Neuronal stem cell (in vitro differentiated cells): ENCODE results near the gene HACL1.

ENCODE experiments used
- DNase-seq: peaks from one replicate; pipeline ENCODE4 v3.0.0-alpha.2; 2013; ENCODE audit warnings: low spot score
- H2AFZ ChIP-seq: one replicate; pipeline ENCODE4 v1.6.1; 2013; ENCODE audit warnings: mild to moderate bottlenecking, low read length, inconsistent platforms
- H2AK5ac ChIP-seq: 2 replicates; pipeline ENCODE4 v1.6.1; 2013; ENCODE audit warnings: low read depth, mild to moderate bottlenecking, inconsistent platforms, low read length, moderate library complexity, mixed read lengths
- H2BK120ac ChIP-seq: 2 replicates; pipeline ENCODE4 v1.6.1; 2013; ENCODE audit warnings: low read depth, mild to moderate bottlenecking, inconsistent platforms, low read length, moderate library complexity, mixed read lengths
- H2BK12ac ChIP-seq: one replicate; pipeline ENCODE4 v1.6.1; 2013; ENCODE audit warnings: low read length, inconsistent platforms
- H2BK15ac ChIP-seq: 2 replicates; pipeline ENCODE4 v1.6.1; 2013; ENCODE audit warnings: mild to moderate bottlenecking, low read length, inconsistent platforms, mixed read lengths
- H2BK5ac ChIP-seq: one replicate; pipeline ENCODE4 v1.6.1; 2013; ENCODE audit warnings: inconsistent platforms, mild to moderate bottlenecking, low read length, moderate library complexity
- H3K14ac ChIP-seq: one replicate; pipeline ENCODE4 v1.6.1; 2013; ENCODE audit warnings: low read length, inconsistent platforms
- H3K18ac ChIP-seq: 2 replicates; pipeline ENCODE4 v1.6.1; 2013; ENCODE audit warnings: low read length, inconsistent platforms
- H3K23ac ChIP-seq: 2 replicates; pipeline ENCODE4 v1.6.1; 2013; ENCODE audit warnings: low read depth, mild to moderate bottlenecking, mixed read lengths, low read length, inconsistent platforms; ENCODE audit not compliant: poor library complexity
- H3K27ac ChIP-seq: replicated peaks from 3 replicates; pipeline ENCODE4 v1.5.1; 2013; ENCODE audit warnings: low read length, inconsistent platforms
- H3K27me3 ChIP-seq, 3 experiments: 2 replicates each; pipeline ENCODE4 v1.6.1; 2013; ENCODE audit warnings: low read length in 3 of 3, mild to moderate bottlenecking in 2 of 3, inconsistent platforms in 1 of 3, low read depth in 1 of 3, mixed read lengths in 1 of 3, moderate library complexity in 1 of 3; ENCODE audit not compliant: control insufficient read depth in 3 of 3, insufficient read depth in 3 of 3
- H3K36me3 ChIP-seq, 2 donors: replicated peaks in 1 of 2; 2 replicates each; pipeline ENCODE4 v1.6.1; 2013; ENCODE audit warnings: low read length in 2 of 2; ENCODE audit not compliant: control insufficient read depth in 2 of 2, insufficient read depth in 2 of 2
- H3K4ac ChIP-seq: 2 replicates; pipeline ENCODE4 v1.6.1; 2013; ENCODE audit warnings: inconsistent platforms, mild to moderate bottlenecking, low read length, moderate library complexity
- H3K4me1 ChIP-seq, 2 donors: 1 replicate in 1 of 2; 2 replicates in 1 of 2; pipeline ENCODE4 v1.6.1; 2013; ENCODE audit warnings: low read length in 2 of 2, low read depth in 1 of 2; ENCODE audit not compliant: control insufficient read depth in 2 of 2, insufficient read depth in 1 of 2
- H3K4me2 ChIP-seq: one replicate; pipeline ENCODE4 v1.6.1; 2013; ENCODE audit warnings: mild to moderate bottlenecking, low read length, inconsistent platforms; ENCODE audit not compliant: insufficient read depth, poor library complexity, severe bottlenecking
- H3K4me3 ChIP-seq, 2 donors: 2 replicates each; pipeline ENCODE4 v1.5.1; 2013; ENCODE audit warnings: low read length in 2 of 2, mild to moderate bottlenecking in 2 of 2, inconsistent platforms in 1 of 2, moderate library complexity in 1 of 2
- H3K79me1 ChIP-seq: one replicate; pipeline ENCODE4 v1.6.1; 2013; ENCODE audit warnings: low read depth, mild to moderate bottlenecking, inconsistent platforms, low read length, moderate library complexity
- H3K9ac ChIP-seq: one replicate; pipeline ENCODE4 v1.6.1; 2013; ENCODE audit warnings: mild to moderate bottlenecking, low read depth, low read length, inconsistent platforms; ENCODE audit not compliant: poor library complexity
- H3K9me3 ChIP-seq, 2 donors: replicated peaks in 1 of 2; 2 replicates each; pipeline versions ENCODE3 to v1.6.1; 2013; ENCODE audit warnings: low read length in 2 of 2, mild to moderate bottlenecking in 2 of 2, inconsistent platforms in 1 of 2, low read depth in 1 of 2, mixed read lengths in 1 of 2, moderate library complexity in 1 of 2; ENCODE audit not compliant: control insufficient read depth in 2 of 2, insufficient read depth in 1 of 2
- H4K8ac ChIP-seq: one replicate; pipeline ENCODE4 v1.6.1; 2013; ENCODE audit warnings: low read depth, mild to moderate bottlenecking, inconsistent platforms, low read length, moderate library complexity
- H4K91ac ChIP-seq: one replicate; pipeline ENCODE4 v1.6.1; 2013; ENCODE audit warnings: low read length, low read depth, mild to moderate bottlenecking, inconsistent platforms; ENCODE audit not compliant: poor library complexity
- WGBS, 2 donors: extraction: QIAGEN DNeasy Blood & Tissue Kit; methylation state at CpG; one replicate each; pipeline ENCODE4 v1.1.7; 2013; ENCODE audit warnings: missing lambda C conversion rate in 2 of 2, mixed read lengths in 1 of 2; ENCODE audit not compliant: insufficient read length in 2 of 2, insufficient replicate concordance in 1 of 2; ENCODE audit errors: extremely low coverage in 2 of 2; 5-methylcytosine and 5-hydroxymethylcytosine counted together

Gene HACL1

DNA sequence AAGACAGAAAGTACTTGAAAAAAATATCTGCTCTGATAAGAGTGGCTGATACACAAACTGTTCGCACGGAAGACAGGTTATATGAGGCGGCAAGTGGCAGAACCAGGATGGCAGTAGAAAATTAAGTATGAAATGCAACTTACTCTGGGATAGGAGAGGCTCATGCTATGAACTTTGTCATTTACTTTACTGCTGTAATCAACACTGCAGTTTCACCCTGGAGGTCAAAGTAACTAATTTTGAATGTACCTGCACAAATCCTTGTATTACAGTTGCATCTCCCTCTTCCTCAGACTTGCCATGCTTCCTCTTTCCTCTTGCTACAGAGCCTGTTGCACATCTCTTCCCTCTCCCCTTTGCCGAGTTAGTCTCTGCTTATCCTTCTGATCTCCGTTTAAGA lies 38.8 kb downstream of the HACL1 start:
- H3K18ac ChIP-seq = no peak overlapping the region
- no peak overlapping the region for H2BK120ac ChIP-seq
- H4K91ac ChIP-seq = no peak overlapping the region
- peaks cover 15 to 71% of the 10 kb centered on the region in 2 donors for H3K36me3 ChIP-seq
- H3K4me3 ChIP-seq = no peak overlapping the region
- no peak overlapping the region for H3K14ac ChIP-seq
- no peak overlapping the region for H2BK12ac ChIP-seq
- no peak overlapping the region for H3K23ac ChIP-seq
- no peak overlapping the region for H2AK5ac ChIP-seq
- no peak overlapping the region for H3K4me2 ChIP-seq
- no peak overlapping the region for H4K8ac ChIP-seq
- no peak overlapping the region for H2BK15ac ChIP-seq
- no peaks in the 10 kb centered on the region for H3K27me3 ChIP-seq
- no peaks in the 10 kb centered on the region for H3K9me3 ChIP-seq
- no peak overlapping the region for H3K27ac ChIP-seq
- no peak overlapping the region for H2AFZ ChIP-seq
- H3K79me1 ChIP-seq = no peaks in the 10 kb centered on the region
- no CpG with 5 or more reads among the region's 5 CpGs for WGBS, 2 donors
- H3K4ac ChIP-seq = no peak overlapping the region
- H3K9ac ChIP-seq = no peak overlapping the region
- no peak for DNase-seq
- H3K4me1 ChIP-seq = peaks cover 0 to 2% of the 10 kb centered on the region in 2 donors
- no peak overlapping the region for H2BK5ac ChIP-seq

DNA sequence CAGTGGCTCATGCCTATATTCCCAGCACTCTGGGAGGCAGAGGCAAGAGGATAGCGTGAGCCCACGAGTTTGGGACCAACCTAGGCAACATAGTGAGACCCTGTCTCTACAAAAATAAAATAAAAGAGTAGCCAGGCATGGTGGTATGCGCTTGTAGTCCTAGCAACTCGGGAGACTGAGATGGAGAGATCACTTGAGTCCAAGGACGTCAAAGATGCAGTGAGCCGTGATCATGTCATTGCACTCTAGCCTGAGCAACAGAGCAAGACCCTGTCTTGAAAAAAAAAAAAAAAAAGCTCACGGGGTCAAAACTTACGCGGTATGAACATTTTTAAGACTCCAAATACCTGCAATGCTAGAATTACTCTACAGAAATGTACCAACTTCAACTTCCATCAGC lies 42.8 kb downstream of the HACL1 start:
- DNase-seq = no peak
- Histone ChIP-seq H3K23ac (no peak overlapping the region), H3K4ac (no peak overlapping the region), H2BK120ac (no peak overlapping the region), H3K9ac (no peak overlapping the region), H2AFZ (no peak overlapping the region), H2BK15ac (no peak overlapping the region), H3K27me3 (no peaks in the 10 kb centered on the region), H2BK5ac (no peak overlapping the region), H3K18ac (no peak overlapping the region), H3K79me1 (no peaks in the 10 kb centered on the region), H4K91ac (no peak overlapping the region), H3K4me1 (peaks cover 0 to 2% of the 10 kb centered on the region in 2 donors), H4K8ac (no peak overlapping the region), H3K36me3 (peaks cover 16 to 39% of the 10 kb centered on the region in 2 donors), H2AK5ac (no peak overlapping the region), H3K4me3 (no peak overlapping the region), H2BK12ac (no peak overlapping the region), H3K4me2 (no peak overlapping the region), H3K14ac (no peak overlapping the region), H3K9me3 (no peaks in the 10 kb centered on the region), H3K27ac (no peak overlapping the region)
- no CpG with 5 or more reads among the region's 9 CpGs for WGBS, 2 donors

DNA sequence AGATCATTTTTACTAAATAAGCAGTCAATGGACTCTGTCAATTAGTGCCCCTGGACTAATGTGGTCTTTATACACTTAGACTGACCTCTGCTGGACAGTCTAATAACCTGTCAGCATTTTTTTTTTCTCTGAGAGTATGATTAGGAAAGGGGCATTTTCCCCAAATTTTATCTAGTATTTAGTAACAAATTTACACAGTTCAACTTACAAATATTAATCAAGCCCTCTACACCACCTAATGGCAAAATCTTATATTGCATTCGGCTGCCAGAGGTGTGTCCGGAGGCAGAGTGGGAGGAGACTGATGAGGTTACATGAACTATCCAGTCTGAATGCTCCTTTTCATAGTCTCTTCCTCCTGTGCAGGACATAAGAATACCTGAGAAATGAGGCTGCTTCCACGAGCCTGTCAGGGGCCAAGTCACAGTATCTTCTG lies 43.8 kb downstream of the HACL1 start:
- Histone ChIP-seq H4K91ac (no peak overlapping the region), H2AK5ac (no peak overlapping the region), H3K9me3 (no peaks in the 10 kb centered on the region), H3K4me3 (no peak overlapping the region), H3K14ac (no peak overlapping the region), H3K27ac (no peak overlapping the region), H3K23ac (no peak overlapping the region), H2BK15ac (no peak overlapping the region), H2AFZ (peak overlapping the region; percentile 69), H2BK5ac (no peak overlapping the region), H4K8ac (no peak overlapping the region), H3K4me1 (peaks cover 0 to 2% of the 10 kb centered on the region in 2 donors), H2BK120ac (no peak overlapping the region), H3K9ac (no peak overlapping the region), H3K79me1 (no peaks in the 10 kb centered on the region), H2BK12ac (no peak overlapping the region), H3K36me3 (peaks cover 8 to 29% of the 10 kb centered on the region in 2 donors), H3K27me3 (no peaks in the 10 kb centered on the region), H3K18ac (no peak overlapping the region), H3K4me2 (no peak overlapping the region), H3K4ac (no peak overlapping the region)
- WGBS, 2 donors = no CpG with 5 or more reads among the region's 3 CpGs
- peak; percentile 17 for DNase-seq

DNA sequence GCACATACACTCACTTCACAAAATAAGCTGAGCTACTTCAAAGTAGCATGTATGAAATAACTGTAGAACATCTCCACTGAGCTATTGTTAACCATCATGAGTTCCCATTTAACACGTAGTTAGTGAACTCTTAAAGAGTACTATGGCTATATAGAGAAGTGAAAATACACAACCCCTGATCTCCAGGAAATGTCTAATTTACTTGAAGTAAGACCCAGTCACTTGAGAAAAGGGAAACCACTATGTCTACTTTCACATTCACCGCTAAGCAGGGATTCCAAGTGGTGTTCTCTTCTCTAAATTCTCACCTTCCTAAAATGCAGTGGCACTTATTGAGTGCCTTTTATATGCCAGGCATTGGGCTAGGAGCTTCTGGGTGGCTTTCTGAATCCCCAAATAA lies 44.9 kb downstream of the HACL1 start:
- Histone ChIP-seq H3K79me1 (no peaks in the 10 kb centered on the region), H3K9ac (no peak overlapping the region), H3K27me3 (no peaks in the 10 kb centered on the region), H3K4ac (no peak overlapping the region), H4K91ac (no peak overlapping the region), H3K14ac (no peak overlapping the region), H3K4me3 (no peak overlapping the region), H2AK5ac (no peak overlapping the region), H4K8ac (no peak overlapping the region), H3K18ac (no peak overlapping the region), H3K4me1 (peaks cover 0 to 2% of the 10 kb centered on the region in 2 donors), H2BK15ac (no peak overlapping the region), H3K9me3 (no peaks in the 10 kb centered on the region), H3K36me3 (peaks cover 8 to 18% of the 10 kb centered on the region in 2 donors), H2BK5ac (no peak overlapping the region), H3K27ac (no peak overlapping the region), H3K23ac (no peak overlapping the region), H3K4me2 (no peak overlapping the region), H2BK12ac (no peak overlapping the region), H2BK120ac (no peak overlapping the region), H2AFZ (no peak overlapping the region)
- no peak for DNase-seq
- no CpG with 5 or more reads among the region's 2 CpGs for WGBS, 2 donors
